ENCODE measurements around the gene OSBPL5. TPM values are rescaled to one million over a fixed set of nuclear protein-coding genes. Genes with fewer than 3 reads are reported as not detected.
A peak's percentile ranks its signal among the peaks of the same experiment; 100 is the strongest.

OSBPL5 gene
- total RNA-seq, 1 experiment from 2014 or later, result not detected

DNA sequence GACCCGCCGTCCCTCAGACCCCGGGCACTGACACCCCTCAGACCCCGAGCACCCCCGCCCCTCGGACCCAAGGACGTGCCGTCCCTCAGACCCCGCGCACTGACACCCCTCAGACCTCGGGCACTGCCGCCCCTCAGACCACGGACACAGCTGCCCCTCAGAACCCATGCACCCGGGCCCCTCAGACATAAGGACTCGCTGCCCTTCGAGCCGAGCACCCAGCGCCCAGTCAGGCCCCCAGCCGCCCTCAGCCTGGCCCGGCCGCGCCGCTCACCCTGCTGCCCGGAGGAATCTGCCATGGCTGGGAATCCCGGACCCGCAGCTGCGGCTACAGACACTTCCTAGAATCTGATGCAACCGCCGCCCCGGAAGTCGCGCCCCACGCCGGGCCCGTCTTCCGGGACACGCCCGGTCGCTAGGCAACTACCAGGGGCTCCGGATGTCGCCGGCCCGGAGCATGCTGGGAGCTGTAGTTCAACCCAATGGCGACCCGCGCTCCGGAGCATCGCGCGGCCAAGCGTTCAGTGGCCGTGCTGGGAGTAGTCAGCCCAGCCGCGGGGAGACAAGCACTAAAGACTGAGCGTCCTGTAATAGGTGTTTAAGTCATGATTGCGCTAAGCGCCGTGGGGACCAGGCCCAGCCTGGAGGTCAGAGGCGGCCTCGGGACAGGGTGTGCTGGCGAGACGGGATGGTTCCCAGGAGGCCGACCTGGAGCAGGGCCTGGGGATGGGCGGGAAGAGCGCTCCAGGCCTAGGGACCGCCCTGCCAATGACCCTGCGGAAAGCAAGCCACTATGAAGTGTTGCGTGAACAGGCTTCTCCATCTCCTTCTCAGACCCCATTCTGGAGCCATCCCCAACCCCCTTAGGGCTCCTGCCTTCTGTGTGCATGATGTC, 107.8 kb downstream of the OSBPL5 start, which contains the start of gene CARS1:
Gene CARS1 (minus strand): TSS at position 355 of the 895 bp plus-strand sequence. CDS start 56 bp downstream, at position 299.
- H3K4me3 ChIP-seq (ENCODE audit: low read length), result peak within 1 kb of the TSS; percentile 100
- peak within 1 kb of the TSS; percentile 92 for H3K4me2 ChIP-seq (ENCODE audit: low read depth, low read length, poor library complexity, severe bottlenecking)
- H3K27me3 ChIP-seq (ENCODE audit: low read length), result no peaks in the 10 kb centered on the region
- peak within 1 kb of the TSS; percentile 100 for H2AFZ ChIP-seq (ENCODE audit: low read length)
- H3K79me2 ChIP-seq (ENCODE audit: low read length), result peaks cover 44% of the 10 kb centered on the region
- H3K36me3 ChIP-seq (ENCODE audit: insufficient read depth, low read length), result no peaks in the 10 kb centered on the region
- H4K20me1 ChIP-seq (ENCODE audit: insufficient read depth, low read depth, low read length), result peaks cover 13% of the 10 kb centered on the region
- no peaks in the 10 kb centered on the region for H3K9me3 ChIP-seq (ENCODE audit: low read length)
- H3K9ac ChIP-seq (ENCODE audit: low read length), result peak within 1 kb of the TSS; percentile 100
- peak; percentile 96 for DNase-seq
- no peaks in the 10 kb centered on the region for H3K9me2 ChIP-seq (replicated peaks; ENCODE audit: insufficient read depth, low read length)
- peak within 1 kb of the TSS; percentile 84 for H3K27ac ChIP-seq (ENCODE audit: low read length)
- peaks cover 46% of the 10 kb centered on the region for H3K4me1 ChIP-seq (ENCODE audit: low read length)

DNA sequence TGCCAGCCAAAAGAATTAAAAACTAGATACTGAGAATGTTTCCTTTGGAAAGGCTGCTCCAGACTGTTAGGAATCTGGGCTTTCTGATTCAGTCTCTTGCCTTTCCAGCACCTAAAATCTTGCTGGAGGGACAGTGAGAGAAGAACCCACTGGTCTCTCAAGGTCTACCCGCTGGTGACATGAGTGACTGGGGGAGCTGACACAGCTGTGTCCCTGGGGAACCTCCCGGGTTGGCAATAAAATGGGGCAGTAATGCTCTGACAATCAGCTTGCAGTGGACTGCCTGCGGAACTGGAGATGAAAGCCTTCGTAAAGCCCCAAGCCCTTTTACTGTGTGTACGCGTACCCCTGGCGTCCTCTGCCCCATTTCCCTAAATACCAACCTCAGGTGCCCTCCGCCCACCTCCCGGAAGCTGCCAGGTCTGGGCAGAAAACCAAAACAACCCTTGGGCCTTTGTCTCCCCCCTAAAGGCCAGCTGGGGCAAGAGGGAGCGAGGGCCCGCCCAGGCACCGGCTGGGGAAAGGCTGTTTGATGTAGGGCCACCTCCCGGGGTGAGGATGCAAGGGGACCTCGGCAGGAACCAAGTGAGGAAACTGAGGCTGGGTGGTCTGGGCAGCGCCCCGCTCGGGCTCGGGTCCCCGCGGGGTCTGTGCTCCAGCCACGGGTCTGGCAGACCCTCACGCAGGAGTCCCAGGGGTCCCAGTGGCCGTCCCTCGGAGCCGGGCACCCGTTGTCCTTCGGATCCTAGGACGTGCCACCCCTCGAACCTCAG, 108.6 kb downstream of the OSBPL5 start:
- peak overlapping the region; percentile 100 for H3K9ac ChIP-seq (ENCODE audit: low read length)
- H3K9me2 ChIP-seq (replicated peaks; ENCODE audit: insufficient read depth, low read length), result no peaks in the 10 kb centered on the region
- H3K4me1 ChIP-seq (ENCODE audit: low read length), result peaks cover 52% of the 10 kb centered on the region
- no peaks in the 10 kb centered on the region for H3K27me3 ChIP-seq (ENCODE audit: low read length)
- H3K4me2 ChIP-seq (ENCODE audit: low read depth, low read length, poor library complexity, severe bottlenecking), result peak overlapping the region; percentile 92
- no peaks in the 10 kb centered on the region for H3K9me3 ChIP-seq (ENCODE audit: low read length)
- H3K79me2 ChIP-seq (ENCODE audit: low read length), result peaks cover 49% of the 10 kb centered on the region
- peaks cover 13% of the 10 kb centered on the region for H4K20me1 ChIP-seq (ENCODE audit: insufficient read depth, low read depth, low read length)
- peak; percentile 60 for DNase-seq
- H2AFZ ChIP-seq (ENCODE audit: low read length), result no peak overlapping the region
- H3K4me3 ChIP-seq (ENCODE audit: low read length), result peak overlapping the region; percentile 100
- H3K36me3 ChIP-seq (ENCODE audit: insufficient read depth, low read length), result no peaks in the 10 kb centered on the region
- peak overlapping the region; percentile 84 for H3K27ac ChIP-seq (ENCODE audit: low read length)

DNA sequence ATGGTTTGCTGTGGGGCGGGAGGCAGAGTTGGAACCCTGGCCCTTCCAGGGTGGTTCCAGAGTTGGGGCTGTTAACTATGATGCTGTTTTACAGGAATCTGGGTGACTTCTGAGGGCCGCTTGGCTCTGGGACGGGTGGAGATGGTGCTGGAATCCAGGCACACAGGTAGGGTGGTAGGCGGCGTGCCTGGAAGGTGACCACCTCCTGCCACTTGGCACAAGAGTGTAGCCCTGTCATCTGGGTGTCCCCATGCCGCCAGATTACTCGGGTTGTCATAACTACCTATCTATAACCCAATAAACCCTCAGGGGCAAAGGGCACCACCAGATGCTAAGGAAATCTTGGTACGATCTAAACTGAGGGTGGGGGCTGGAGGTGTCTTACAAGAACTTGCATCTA, 109.2 kb downstream of the OSBPL5 start:
- peaks cover 13% of the 10 kb centered on the region for H4K20me1 ChIP-seq (ENCODE audit: insufficient read depth, low read depth, low read length)
- no peaks in the 10 kb centered on the region for H3K27me3 ChIP-seq (ENCODE audit: low read length)
- no peaks in the 10 kb centered on the region for H3K36me3 ChIP-seq (ENCODE audit: insufficient read depth, low read length)
- H3K4me2 ChIP-seq (ENCODE audit: low read depth, low read length, poor library complexity, severe bottlenecking), result peak overlapping the region; percentile 92
- peaks cover 55% of the 10 kb centered on the region for H3K79me2 ChIP-seq (ENCODE audit: low read length)
- H3K9ac ChIP-seq (ENCODE audit: low read length), result peak overlapping the region; percentile 100
- peak overlapping the region; percentile 84 for H3K27ac ChIP-seq (ENCODE audit: low read length)
- no peaks in the 10 kb centered on the region for H3K9me2 ChIP-seq (replicated peaks; ENCODE audit: insufficient read depth, low read length)
- peak; percentile 39 for DNase-seq
- no peak overlapping the region for H2AFZ ChIP-seq (ENCODE audit: low read length)
- peak overlapping the region; percentile 100 for H3K4me3 ChIP-seq (ENCODE audit: low read length)
- no peaks in the 10 kb centered on the region for H3K9me3 ChIP-seq (ENCODE audit: low read length)
- peaks cover 58% of the 10 kb centered on the region for H3K4me1 ChIP-seq (ENCODE audit: low read length)

DNA sequence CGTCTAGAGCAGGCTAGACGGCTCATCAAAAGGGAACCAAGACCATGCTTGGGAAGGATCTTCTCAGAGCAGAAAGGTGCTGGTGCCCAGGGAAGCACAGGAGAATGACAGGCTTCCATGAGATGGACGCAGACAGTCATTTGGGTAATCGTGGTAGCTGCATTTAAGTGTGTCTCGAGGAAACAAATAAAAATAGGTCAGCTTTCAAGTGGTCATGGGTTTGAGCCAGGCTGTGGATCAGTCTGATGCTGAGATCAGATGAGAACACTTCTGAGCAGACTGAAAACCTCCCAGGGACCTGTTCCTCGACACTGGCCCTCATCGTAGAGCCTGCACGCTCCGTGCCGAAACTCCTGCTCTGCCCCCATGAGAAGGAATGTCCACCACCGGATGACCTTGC, 112.5 kb downstream of the OSBPL5 start:
- Histone ChIP-seq H3K36me3 (ENCODE audit: insufficient read depth, low read length) (no peaks in the 10 kb centered on the region), H3K4me1 (ENCODE audit: low read length) (peaks cover 73% of the 10 kb centered on the region), H3K27me3 (ENCODE audit: low read length) (no peaks in the 10 kb centered on the region), H3K9me2 (replicated peaks; ENCODE audit: insufficient read depth, low read length) (no peaks in the 10 kb centered on the region), H4K20me1 (ENCODE audit: insufficient read depth, low read depth, low read length) (peaks cover 20% of the 10 kb centered on the region), H3K27ac (ENCODE audit: low read length) (peak overlapping the region; percentile 88), H3K4me2 (ENCODE audit: low read depth, low read length, poor library complexity, severe bottlenecking) (peak overlapping the region; percentile 91), H2AFZ (ENCODE audit: low read length) (no peak overlapping the region), H3K9me3 (ENCODE audit: low read length) (no peaks in the 10 kb centered on the region), H3K4me3 (ENCODE audit: low read length) (peak overlapping the region; percentile 26; the same call in 1 of the 2 replicates), H3K9ac (ENCODE audit: low read length) (peak overlapping the region; percentile 42), H3K79me2 (ENCODE audit: low read length) (peaks cover 88% of the 10 kb centered on the region)
- DNase-seq, result peak; percentile 35

DNA sequence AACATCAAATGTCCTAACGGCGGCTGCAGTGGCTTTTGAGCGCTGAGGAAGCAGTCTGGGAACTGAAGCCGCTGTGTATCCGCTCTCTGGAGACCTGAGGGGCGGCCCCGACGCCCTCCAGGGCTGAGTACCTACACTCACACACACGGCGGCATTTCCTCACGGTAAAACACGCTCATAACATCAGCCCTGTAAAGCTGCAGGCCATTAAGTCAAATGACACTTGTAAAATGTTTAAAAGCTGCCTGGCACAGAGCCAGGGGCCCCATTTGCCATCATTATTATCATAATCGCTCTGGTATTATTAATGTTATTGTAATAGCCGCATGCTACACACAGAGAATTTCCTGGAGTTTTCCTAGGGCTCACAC, 113.0 kb downstream of the OSBPL5 start:
- peak overlapping the region; percentile 88 for H3K27ac ChIP-seq (ENCODE audit: low read length)
- peak; percentile 67 for DNase-seq
- no peaks in the 10 kb centered on the region for H3K9me2 ChIP-seq (replicated peaks; ENCODE audit: insufficient read depth, low read length)
- no peaks in the 10 kb centered on the region for H3K27me3 ChIP-seq (ENCODE audit: low read length)
- peak overlapping the region; percentile 61; the same call in 1 of the 2 replicates for H3K4me3 ChIP-seq (ENCODE audit: low read length)
- H4K20me1 ChIP-seq (ENCODE audit: insufficient read depth, low read depth, low read length), result peaks cover 23% of the 10 kb centered on the region
- H2AFZ ChIP-seq (ENCODE audit: low read length), result no peak overlapping the region
- H3K9ac ChIP-seq (ENCODE audit: low read length), result peak overlapping the region; percentile 72
- H3K9me3 ChIP-seq (ENCODE audit: low read length), result no peaks in the 10 kb centered on the region
- H3K36me3 ChIP-seq (ENCODE audit: insufficient read depth, low read length), result no peaks in the 10 kb centered on the region
- H3K79me2 ChIP-seq (ENCODE audit: low read length), result peaks cover 91% of the 10 kb centered on the region
- H3K4me1 ChIP-seq (ENCODE audit: low read length), result peaks cover 70% of the 10 kb centered on the region
- peak overlapping the region; percentile 91 for H3K4me2 ChIP-seq (ENCODE audit: low read depth, low read length, poor library complexity, severe bottlenecking)

DNA sequence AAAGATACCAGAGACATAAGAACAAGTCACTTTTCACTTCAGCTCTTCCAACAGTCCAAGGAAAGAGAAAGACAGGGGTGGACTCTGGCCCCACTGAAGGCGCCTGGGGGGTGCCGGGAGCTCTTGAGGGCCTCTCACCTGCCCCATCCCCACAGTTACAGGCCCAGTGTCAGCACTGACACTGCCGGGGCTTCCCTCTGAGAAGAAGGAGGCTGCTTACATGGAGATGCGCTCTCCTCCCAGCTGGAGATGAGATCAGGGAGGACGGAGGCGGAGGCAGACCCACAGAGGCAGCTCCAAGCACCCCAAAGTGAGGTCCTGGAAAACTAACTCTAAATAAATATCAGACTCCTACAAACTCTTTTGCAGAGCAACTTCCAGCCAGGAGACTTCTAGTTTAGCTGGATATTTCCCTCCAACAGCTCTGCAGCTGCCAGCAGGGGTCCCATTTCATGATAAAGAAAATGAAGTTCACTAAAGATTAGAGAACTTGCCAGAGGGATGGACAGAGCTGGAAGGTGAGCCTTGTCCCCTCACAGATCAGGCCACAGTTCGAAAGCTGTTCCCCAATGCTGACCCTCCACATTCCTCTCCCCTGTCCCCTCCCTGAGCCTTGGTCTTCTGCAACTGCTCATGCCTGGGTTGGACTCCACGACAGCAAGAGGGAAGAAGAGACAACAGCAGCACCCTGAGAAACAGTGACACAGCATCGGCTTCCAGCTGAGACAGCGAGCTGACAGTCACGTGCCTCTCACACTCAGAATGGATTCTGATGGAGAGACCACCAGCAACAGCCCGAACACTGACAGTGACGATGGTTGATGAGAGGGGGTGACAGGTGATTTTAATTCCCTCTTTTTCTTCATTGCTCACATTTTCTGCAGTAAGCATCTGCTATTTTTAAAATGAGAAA, 113.7 kb downstream of the OSBPL5 start:
- no peak overlapping the region for H2AFZ ChIP-seq (ENCODE audit: low read length)
- no peaks in the 10 kb centered on the region for H3K9me2 ChIP-seq (replicated peaks; ENCODE audit: insufficient read depth, low read length)
- peaks cover 70% of the 10 kb centered on the region for H3K4me1 ChIP-seq (ENCODE audit: low read length)
- H3K4me3 ChIP-seq (ENCODE audit: low read length), result peak overlapping the region; percentile 61; the same call in 1 of the 2 replicates
- DNase-seq, result peak; percentile 59
- H3K9me3 ChIP-seq (ENCODE audit: low read length), result no peaks in the 10 kb centered on the region
- H3K36me3 ChIP-seq (ENCODE audit: insufficient read depth, low read length), result no peaks in the 10 kb centered on the region
- peak overlapping the region; percentile 72 for H3K9ac ChIP-seq (ENCODE audit: low read length)
- peaks cover 23% of the 10 kb centered on the region for H4K20me1 ChIP-seq (ENCODE audit: insufficient read depth, low read depth, low read length)
- H3K79me2 ChIP-seq (ENCODE audit: low read length), result peaks cover 89% of the 10 kb centered on the region
- peak overlapping the region; percentile 91 for H3K4me2 ChIP-seq (ENCODE audit: low read depth, low read length, poor library complexity, severe bottlenecking)
- no peaks in the 10 kb centered on the region for H3K27me3 ChIP-seq (ENCODE audit: low read length)
- peak overlapping the region; percentile 88 for H3K27ac ChIP-seq (ENCODE audit: low read length)

DNA sequence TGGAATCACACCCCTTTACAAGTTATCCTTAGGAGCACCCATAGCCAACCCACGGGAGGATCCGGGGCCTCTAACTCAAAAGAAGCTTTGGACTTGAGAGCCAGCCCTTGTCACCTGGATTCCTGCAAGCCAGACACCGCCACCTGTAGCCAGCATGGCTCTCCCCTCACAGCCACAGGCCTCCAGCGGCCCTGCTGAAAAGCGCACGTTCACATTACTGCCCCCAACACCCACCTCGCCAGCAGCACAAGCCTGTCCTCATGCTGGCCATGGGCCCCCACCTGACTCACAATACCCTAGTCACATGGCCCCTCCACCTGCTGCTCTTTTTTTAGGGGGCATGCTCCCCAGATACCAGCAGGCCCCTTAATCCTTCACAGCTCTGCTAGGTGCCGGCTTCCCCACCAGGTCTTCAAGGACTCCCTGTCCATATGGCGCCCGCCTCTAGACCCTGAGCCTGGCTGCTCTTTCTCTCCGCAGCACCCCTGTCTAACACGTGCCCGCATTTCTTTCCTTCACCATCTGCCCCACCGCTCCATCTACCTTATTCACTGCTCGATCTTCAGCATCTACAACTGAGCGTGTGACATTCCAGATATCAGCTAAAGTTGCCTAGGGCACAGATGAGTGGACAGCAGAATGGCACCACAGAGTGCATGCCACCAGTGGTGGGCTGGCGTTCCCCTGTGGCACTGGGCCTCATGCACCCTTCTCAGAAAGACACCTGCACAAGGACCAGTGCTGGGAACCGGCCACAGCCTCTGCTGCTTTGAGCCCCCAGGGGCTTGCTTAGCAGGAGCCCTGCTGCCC, 114.5 kb downstream of the OSBPL5 start:
- Histone ChIP-seq H3K27me3 (ENCODE audit: low read length) (no peaks in the 10 kb centered on the region), H3K9me3 (ENCODE audit: low read length) (no peaks in the 10 kb centered on the region), H3K4me3 (ENCODE audit: low read length) (peak overlapping the region; percentile 61), H2AFZ (ENCODE audit: low read length) (no peak overlapping the region), H3K36me3 (ENCODE audit: insufficient read depth, low read length) (no peaks in the 10 kb centered on the region), H3K79me2 (ENCODE audit: low read length) (peaks cover 89% of the 10 kb centered on the region), H3K4me1 (ENCODE audit: low read length) (peaks cover 62% of the 10 kb centered on the region), H3K9ac (ENCODE audit: low read length) (peak overlapping the region; percentile 72), H3K27ac (ENCODE audit: low read length) (peak overlapping the region; percentile 88), H3K9me2 (replicated peaks; ENCODE audit: insufficient read depth, low read length) (no peaks in the 10 kb centered on the region), H4K20me1 (ENCODE audit: insufficient read depth, low read depth, low read length) (peaks cover 16% of the 10 kb centered on the region; the same call in 1 of the 2 replicates), H3K4me2 (ENCODE audit: low read depth, low read length, poor library complexity, severe bottlenecking) (peak overlapping the region; percentile 91)
- DNase-seq, result peak; percentile 49

Measured in Karpas-422 (cell line).